Activated CD4-positive, alpha-beta T cell treated with anti-CD3 and anti-CD28 coated beads for 36 hours (primary cell): ENCODE results near the gene PMEPA1. TPM values are rescaled to one million over a fixed set of nuclear protein-coding genes. Genes with fewer than 3 reads are reported as not detected.
A peak's percentile ranks its signal among the peaks of the same experiment; 100 is the strongest.

Source experiments
- ATAC-seq: fragments of 200-7000 bp; cut with Tn5 transposase; one replicate; pipeline ENCODE4 v1.10.0; 2021; ENCODE audit warnings: mild to moderate bottlenecking, moderate library complexity
- CTCF ChIA-PET: fragments of 350-600 bp; sonication (Branson Sonifier 250); formaldehyde crosslinking; loops from one replicate; lab custom pipeline; 2021; ENCODE audit warnings: antibody characterized with exemption; lab: Charles Lee
- POLR2A ChIA-PET: fragments of 350-600 bp; sonication (Branson Sonifier 250); formaldehyde crosslinking; loops from one replicate; lab custom pipeline; 2021; ENCODE audit warnings: antibody characterized with exemption, inconsistent platforms; lab: Charles Lee
- DNase-seq: peaks from one replicate; pipeline ENCODE4 v3.0.0-alpha.2; 2020
- H3K27ac Mint-ChIP-seq: one replicate; pipeline ENCODE4 v1.8.0; 2021; ENCODE audit warnings: mixed read lengths
- H3K27me3 Mint-ChIP-seq: one replicate; pipeline ENCODE4 v1.8.0; 2021; ENCODE audit warnings: mixed read lengths
- H3K36me3 Mint-ChIP-seq: one replicate; pipeline ENCODE4 v1.8.0; 2021; ENCODE audit warnings: low read depth, mixed read lengths
- H3K4me1 Mint-ChIP-seq: one replicate; pipeline ENCODE4 v1.8.0; 2021; ENCODE audit warnings: mixed read lengths
- H3K4me3 Mint-ChIP-seq: one replicate; pipeline ENCODE4 v1.8.0; 2021; ENCODE audit warnings: mild to moderate bottlenecking, moderate library complexity, mixed read lengths
- H3K9me3 Mint-ChIP-seq: one replicate; pipeline ENCODE4 v1.8.0; 2021; ENCODE audit warnings: low read depth, mixed read lengths
- intact Hi-C, 2 experiments: fragments of 100-400 bp; cut with DNase I in 1 of 2; cut with micrococcal nuclease in 1 of 2; formaldehyde crosslinking; loops; one replicate each; pipeline versions ENCODE4 v1.14.2 to v1.15.1; 2022 to 2024; cut with DNase I, micrococcal nuclease
- total RNA-seq, 2 experiments: library from RNA; stranded (reverse); gene quantifications; one replicate each; pipeline ENCODE4 v1.2.3, GENCODE V29; 2021

Gene PMEPA1
- total RNA-seq, 2 experiments from 2014 or later: 1.6 to 1.8 TPM

- H3K27me3 Mint-ChIP-seq: peaks cover 3% of the 10 kb centered on the region
- H3K4me1 Mint-ChIP-seq: peaks cover 10% of the 10 kb centered on the region
- DNase-seq (peak; percentile 30), ATAC-seq (peak; percentile 60)
- intact Hi-C loops: no loop called here
- POLR2A ChIA-PET: no interaction called here
- H3K4me3 Mint-ChIP-seq: no peak overlapping the region
- H3K27ac Mint-ChIP-seq: no peak overlapping the region
- no peaks in the 10 kb centered on the region for H3K9me3 Mint-ChIP-seq
- H3K36me3 Mint-ChIP-seq: no peaks in the 10 kb centered on the region
- CTCF ChIA-PET: interaction anchor here (0.8 to 1.3 kb wide), 4 partner anchors 9 to 85 kb away, joined by 3 to 5 read pairs (median 3); no protein-coding TSS in a partner anchor
These were observed 109.2 kb downstream of the PMEPA1 start for GRCh38 chr20:57600320-57601210.

GRCh38 chr20:57598491-57598890 lies 111.3 kb downstream of the PMEPA1 start:
- ChIA-PET POLR2A (no interaction called here), CTCF (interaction anchor here (0.6 to 1.8 kb wide), 5 partner anchors 55 to 582 kb away, joined by 3 to 5 read pairs (median 3); no protein-coding TSS in a partner anchor)

More at GRCh38 chr20:57598491-57598890, 111.3 kb downstream of the PMEPA1 start:
- H3K36me3 Mint-ChIP-seq: no peaks in the 10 kb centered on the region
- H3K27me3 Mint-ChIP-seq: peaks cover 3% of the 10 kb centered on the region
- no peak overlapping the region for H3K27ac Mint-ChIP-seq
- intact Hi-C loops: no loop called here
- H3K4me3 Mint-ChIP-seq: no peak overlapping the region
- no peaks in the 10 kb centered on the region for H3K9me3 Mint-ChIP-seq
- no peak for DNase-seq
- H3K4me1 Mint-ChIP-seq: peaks cover 2% of the 10 kb centered on the region
- no peak for ATAC-seq

Other genes with a start within 250 kb of the PMEPA1 start
- gene CTCFL, start 184.9 kb downstream of the PMEPA1 start, total RNA-seq: not detected
- not detected for gene PCK1, start 148.9 kb downstream of the PMEPA1 start, total RNA-seq
- 1 to 10 TPM in 1 of 2 experiments, under 1 TPM in 1; 0.30 to 1.4 TPM for gene ZBP1, start 89.6 kb downstream of the PMEPA1 start, total RNA-seq